Measurements from ENCODE around the gene DLEU7.

Gene DLEU7

DNA sequence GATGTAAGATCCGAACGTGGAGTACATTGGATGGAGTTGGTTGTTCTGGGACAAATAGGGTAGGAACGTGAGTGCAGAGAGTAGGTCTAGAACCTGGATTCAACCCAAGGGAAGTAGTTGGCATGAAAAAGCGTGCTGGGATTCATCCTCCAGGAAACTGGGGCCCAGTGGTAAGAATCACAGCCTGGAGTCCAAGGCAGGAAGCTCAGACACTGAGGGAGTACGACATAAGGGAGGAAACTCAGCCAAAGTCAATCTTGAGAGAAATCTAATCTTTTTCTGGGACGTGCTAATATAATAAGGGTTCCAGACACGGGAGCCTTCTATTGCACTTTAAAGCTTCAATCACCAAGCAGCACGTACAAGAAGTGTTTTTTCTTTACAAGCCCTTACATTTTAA is 46.4 kb downstream of the DLEU7 start:
- no peak for DNase-seq (ENCODE audit: low read depth, low spot score)
- no peak overlapping the region for H3K27ac ChIP-seq

DNA sequence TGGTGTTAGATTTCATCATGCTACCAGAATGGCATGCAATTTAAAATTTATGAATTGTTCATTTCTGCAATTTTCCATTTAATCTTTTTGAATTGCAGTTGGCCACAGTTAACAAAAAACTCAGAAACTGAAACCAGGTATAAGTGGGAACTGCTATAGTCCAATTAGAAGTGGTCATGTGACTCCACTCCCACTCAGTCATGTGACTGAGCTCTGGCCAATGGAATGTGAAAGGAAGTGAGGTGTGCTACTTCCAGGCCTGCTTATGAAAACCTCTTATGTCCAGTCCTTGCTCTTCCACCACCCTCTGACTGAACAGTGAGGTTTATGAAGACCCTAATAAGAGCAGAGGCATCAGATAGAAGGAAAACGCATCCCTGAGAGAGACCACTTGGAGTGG is 47.0 kb downstream of the DLEU7 start:
- DNase-seq (ENCODE audit: low read depth, low spot score), result no peak
- no peak overlapping the region for H3K27ac ChIP-seq

DNA sequence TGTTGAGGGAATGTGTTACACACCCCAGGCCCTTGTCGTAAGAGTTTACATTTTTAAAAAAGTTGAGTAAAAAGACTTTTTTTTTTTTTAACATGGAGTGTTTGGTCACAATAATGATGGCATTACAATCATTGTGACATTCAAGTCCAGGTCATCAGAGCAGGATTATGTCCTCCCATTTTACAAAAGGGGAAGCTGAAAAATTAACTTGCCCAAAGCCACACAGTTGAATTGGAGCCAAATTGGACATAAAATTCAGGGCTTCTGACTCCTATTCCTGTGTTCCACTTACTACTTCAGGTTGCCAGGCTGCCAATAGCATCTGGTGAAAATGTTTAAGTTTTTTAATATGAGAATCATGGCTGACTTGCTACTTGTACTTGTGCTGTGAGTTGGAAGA is 49.3 kb downstream of the DLEU7 start:
- H3K27ac ChIP-seq, result no peak overlapping the region
- no peak for DNase-seq (ENCODE audit: low read depth, low spot score)

DNA sequence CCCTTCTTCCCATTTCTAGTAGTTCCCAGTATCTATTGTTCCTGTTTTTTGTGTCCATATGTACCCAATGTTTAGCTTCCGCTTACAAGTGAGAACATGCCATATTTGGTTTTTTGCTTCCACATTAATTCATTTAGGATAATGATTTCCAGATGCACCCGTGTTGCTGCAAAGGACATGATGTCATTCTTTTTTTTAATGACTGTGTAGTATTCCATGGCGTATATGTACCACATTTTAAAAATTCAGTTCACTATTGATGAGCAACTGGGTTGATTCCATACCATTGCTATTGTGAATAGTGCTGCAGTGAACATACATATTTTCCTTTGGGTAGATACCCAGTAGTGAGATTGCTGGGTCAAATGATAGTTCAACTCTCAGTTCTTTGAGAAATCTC is 50.5 kb downstream of the DLEU7 start:
- no peak overlapping the region for H3K27ac ChIP-seq
- DNase-seq (ENCODE audit: low read depth, low spot score), result no peak

DNA sequence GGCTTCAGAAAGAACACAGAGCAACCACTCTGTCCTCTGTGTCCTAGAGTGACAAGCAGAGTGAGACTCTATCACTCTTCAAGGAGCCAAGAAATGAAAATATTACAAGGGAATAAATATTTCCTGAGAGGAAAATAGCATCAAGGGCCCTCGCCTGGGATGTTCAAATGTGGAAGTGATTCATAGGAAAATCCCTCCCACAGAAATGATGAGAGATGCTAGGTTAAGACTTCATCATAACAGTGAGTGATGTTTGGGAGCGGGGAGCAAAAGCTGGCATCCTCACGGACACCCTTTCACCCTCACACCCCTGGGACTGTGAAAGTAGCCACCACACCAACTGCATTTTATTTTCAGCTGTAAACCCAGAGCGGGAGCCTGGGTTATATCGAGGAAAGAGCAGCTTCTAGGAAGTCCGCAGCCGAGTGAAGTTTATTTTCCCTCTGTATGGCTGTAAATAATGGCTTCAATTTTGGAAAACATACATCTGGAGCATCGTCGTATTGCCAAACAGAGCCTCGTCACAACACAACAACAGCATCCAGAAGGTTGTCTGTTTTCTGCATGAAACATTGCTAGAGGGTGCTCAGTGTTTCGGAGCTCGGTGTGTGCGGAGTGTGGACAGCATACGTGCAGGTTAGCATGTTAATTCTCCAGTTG is 54.8 kb downstream of the DLEU7 start:
- DNase-seq (ENCODE audit: low read depth, low spot score), result no peak
- no peak overlapping the region for H3K27ac ChIP-seq

DNA sequence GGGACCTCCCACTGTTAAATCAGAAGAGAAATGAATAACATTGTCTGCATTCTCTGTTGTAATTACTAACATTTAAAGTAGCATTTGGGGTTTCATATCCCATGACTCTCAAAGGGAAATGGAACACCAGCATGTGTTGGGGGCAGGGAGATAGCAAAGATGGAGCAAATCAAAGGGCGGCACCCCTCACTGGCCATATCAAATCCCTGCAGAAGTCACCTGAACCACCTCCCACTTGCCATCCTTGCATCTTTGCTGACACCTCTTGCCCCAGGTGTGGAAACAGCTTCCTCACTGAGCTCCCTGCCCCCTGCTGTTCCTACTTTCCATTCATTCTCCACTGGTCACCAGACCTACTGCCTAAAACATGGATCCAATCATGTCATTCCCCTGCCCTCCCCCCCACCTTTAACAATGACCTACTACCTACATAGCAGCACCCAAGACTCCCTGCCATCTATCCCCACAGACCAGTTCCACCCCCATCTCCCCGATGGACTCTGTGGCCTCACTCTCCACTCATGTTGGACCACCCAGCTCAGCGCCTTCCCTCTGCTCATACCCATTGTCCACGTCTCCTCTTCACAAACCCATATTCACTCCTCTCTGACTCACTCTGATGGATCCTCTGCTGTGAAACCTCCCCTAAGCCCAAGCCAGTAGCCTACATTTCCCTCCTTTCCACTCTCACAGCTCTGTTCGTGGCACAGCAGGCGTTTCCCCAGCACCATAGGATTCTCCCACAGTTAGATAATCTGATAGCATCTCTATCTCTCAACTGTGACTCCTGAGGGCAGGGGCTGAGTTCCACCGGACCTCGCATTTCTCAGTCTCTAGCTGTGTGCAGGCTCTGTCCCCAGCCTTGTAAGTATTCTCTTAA is 55.9 kb downstream of the DLEU7 start:
- DNase-seq (ENCODE audit: low read depth, low spot score), result no peak
- H3K27ac ChIP-seq, result no peak overlapping the region

DNA sequence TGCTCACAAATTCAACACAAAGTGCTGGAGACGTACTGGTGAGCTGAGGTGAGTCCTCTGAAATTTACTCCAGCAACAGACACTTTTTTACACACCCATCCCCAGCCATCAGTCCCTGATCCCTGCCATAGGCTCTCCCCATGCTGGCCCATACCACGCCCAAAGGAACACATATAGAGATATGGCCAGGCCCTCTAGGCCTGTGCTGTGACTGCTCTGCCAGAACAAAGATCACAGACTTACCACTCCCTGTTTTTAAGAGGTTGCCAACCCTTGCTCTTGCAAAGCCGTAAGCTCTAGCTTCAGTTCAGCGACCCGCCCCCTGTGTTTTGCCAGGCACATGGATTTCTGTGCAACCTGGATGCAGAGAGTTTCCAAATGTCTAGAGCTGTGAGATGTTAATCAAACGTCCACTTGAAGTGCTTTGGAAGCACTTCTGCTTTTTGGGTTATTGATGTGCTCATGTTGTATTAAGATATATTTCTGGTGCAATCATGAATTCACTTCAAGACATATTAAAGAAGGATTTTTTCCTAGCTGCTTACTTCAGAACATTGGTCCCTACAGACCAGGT is 59.7 kb downstream of the DLEU7 start:
- DNase-seq (ENCODE audit: low read depth, low spot score), result no peak
- H3K27ac ChIP-seq, result no peak overlapping the region

DNA sequence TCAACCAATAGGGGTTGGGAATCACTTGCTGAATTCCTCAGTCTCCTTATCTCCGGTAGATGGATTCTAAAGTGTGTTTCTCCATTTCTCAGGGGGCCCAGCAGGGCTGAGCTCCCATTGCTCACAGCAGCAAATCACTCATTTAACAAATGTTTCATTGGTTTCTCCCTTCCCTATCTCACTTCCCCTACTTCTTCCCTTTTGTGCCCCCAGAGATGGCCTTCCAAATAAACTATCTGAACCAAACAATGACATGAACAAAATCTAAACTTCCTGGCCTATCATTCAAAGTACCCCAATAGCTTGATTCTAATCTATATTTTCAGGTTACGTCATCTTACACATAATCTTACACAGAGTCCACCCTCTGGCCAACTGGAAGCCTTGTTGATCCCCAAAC is 60.4 kb downstream of the DLEU7 start:
- no peak overlapping the region for H3K27ac ChIP-seq
- no peak for DNase-seq (ENCODE audit: low read depth, low spot score)

DNA sequence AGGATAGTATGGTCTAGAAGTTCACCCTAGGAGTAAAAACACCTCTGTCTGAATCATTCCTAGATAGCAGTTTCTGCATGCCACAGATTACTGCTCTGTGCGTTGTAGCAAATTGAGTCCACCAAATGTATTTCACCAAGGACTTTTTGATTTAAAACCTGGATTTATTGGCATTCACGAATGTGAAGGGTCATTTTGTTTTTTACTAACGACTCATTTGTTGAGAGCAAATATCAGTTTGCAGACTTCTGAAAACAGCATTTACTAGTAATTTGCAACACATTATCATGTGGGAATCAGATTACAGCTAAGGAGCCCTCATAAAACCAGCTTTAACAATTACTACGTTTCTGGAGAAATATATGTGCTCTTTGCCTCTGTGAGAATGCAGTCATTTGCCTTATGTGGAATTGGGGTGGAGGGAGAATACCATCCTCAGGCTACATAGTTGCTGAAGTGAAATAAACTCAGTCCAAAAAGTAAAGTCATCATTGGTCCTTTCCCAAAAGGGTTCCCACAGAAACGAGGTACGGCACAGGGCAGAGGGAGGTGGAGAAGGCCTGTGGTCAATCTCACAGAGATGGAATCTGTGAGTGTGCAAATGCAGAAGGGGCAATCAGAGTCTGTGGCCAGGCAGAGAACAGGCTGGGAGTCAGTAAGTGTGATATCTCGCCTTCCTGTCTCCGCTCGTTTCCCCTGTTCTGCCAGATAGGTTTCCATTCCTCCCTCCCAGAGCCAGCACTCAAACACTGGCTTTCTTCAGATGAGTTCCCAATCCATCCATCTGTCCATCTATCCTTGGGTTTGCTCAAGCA is 63.1 kb downstream of the DLEU7 start:
- no peak for DNase-seq (ENCODE audit: low read depth, low spot score)
- H3K27ac ChIP-seq, result no peak overlapping the region

DNA sequence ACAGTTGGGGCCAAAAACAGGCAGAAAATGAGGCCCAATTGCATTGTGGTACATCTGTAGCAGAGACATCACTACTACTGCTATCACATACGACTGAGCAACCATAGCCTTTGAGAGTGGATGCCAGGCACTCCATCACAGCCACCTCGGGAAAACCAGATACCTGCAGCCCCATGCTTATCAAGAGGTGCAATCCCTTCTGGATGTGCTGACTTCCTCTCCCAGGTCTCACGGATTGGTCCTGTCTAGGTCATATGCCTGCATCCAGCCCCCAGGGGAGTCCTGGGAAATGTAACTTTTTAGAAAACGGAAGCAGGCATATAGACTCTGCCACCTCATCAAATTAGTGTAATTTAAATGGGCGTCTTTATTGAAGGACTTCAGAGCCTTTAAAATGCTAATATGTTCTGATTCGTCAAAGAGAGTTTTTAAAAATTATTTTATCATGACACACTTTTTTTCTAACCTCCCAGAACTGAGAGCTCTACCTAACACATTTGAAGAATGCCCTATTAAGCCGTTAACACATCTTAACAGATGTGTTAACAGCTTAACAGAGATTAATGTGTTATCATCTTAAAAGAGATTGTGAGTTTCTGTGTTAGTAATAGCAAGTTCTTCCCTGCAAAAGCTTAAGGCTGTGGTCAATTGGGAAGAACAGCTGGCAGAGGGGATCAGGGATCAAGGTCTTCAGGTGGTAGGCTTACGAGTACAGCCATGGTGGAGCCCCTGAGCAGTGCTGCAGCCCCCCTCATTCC is 63.9 kb downstream of the DLEU7 start:
- DNase-seq (ENCODE audit: low read depth, low spot score), result no peak
- H3K27ac ChIP-seq, result no peak overlapping the region

Data from epithelial cell of prostate (primary cell).